ENCODE data around the gene EHBP1L1. TPM values are rescaled to one million over a fixed set of nuclear protein-coding genes. Genes with fewer than 3 reads are reported as not detected.
A peak's percentile ranks its signal among the peaks of the same experiment; 100 is the strongest.

Gene EHBP1L1
- total RNA-seq, 1 donor from 2014 or later: 168 TPM

DNA sequence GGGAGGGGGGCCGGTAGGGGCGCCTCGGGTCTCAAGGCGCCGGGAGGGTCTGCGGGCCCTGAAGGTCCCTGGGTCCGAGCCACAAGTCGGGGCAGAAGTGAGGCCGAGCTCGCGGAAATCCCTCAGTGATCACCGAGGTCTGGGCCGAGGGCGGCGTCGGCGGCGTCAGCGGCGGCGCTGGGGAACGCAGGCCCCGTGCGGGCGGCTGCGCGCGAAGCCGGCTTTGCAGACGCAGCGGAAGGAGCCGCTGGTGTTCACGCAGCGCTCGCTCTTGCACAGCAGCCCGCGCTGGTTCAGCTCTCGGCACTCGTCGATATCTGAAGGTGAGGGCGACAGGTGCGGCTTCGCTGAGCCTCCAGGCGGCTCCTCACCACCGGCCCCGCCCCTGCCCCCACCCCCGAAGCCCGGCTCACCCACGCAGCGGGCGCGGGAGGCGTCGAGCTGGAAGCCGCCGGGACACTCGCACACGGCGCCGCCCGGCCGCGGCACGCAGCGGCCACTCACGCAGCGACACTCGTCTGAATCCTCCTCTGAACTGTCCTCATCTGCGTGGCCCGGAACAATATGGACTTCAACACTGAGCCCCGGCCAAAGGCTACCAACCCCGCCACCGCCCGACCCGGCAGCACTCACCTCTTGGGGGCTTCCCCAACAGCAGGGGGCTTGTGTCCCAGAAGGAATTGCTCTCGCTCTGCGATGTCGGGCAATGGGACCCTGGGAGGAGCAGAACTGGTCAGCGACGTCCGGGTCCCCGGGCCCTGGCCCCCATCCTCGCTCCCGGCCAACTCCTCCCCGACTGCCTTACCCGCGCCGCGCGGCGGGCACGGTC is 36.7 kb upstream of the EHBP1L1 start:
- Mint-ChIP-seq H3K27me3 (ENCODE audit: insufficient read depth) (no peaks in the 10 kb centered on the region), H3K9me3 (no peaks in the 10 kb centered on the region), H3K27ac (no peak overlapping the region), H3K4me3 (no peak overlapping the region), H3K36me3 (ENCODE audit: low read depth) (peaks cover 12% of the 10 kb centered on the region), H3K4me1 (ENCODE audit: low read depth) (peaks cover 14% of the 10 kb centered on the region)
- intact Hi-C loops (cut with micrococcal nuclease): no loop called here
- no peak for DNase-seq (ENCODE audit: low spot score)

DNA sequence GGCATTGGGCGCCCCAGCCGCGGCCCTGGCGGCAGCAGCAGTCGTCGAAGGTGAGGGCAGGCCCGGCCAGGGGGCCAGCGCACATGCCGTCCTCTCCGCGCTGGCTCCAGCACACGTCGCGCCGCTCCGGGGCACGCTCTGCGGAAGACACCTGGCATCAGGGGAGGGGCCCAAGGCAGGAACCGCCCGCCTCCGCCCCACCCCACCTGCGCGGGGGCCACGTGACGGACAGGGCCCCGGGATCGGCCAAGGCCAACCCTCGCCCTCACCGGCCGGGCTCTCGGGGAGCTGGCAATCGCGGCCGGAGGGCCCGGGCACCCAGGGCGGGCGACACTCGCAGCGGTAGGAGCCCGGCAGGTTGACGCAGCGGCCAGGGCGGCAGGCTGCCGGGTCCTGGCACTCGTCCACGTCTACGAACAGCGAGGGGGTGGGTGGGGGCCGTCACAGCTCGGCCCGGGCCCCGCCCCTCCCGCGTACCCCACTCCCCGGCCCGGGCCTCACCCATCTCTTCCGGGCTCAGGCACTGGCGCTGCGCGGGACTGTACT is 36.0 kb upstream of the EHBP1L1 start:
- Mint-ChIP-seq H3K4me1 (ENCODE audit: low read depth) (peaks cover 21% of the 10 kb centered on the region), H3K27ac (peak overlapping the region; percentile 88), H3K9me3 (no peaks in the 10 kb centered on the region), H3K27me3 (ENCODE audit: insufficient read depth) (no peaks in the 10 kb centered on the region), H3K36me3 (ENCODE audit: low read depth) (peaks cover 14% of the 10 kb centered on the region), H3K4me3 (peak overlapping the region; percentile 85)
- intact Hi-C loops (cut with micrococcal nuclease): loop anchor here (1.0 to 2.0 kb wide), 8 partner anchors 13 to 123 kb away; partner anchors contain the start of genes PCNX3, RELA, SCYL1 and ZNRD2
- DNase-seq (ENCODE audit: low spot score): no peak

DNA sequence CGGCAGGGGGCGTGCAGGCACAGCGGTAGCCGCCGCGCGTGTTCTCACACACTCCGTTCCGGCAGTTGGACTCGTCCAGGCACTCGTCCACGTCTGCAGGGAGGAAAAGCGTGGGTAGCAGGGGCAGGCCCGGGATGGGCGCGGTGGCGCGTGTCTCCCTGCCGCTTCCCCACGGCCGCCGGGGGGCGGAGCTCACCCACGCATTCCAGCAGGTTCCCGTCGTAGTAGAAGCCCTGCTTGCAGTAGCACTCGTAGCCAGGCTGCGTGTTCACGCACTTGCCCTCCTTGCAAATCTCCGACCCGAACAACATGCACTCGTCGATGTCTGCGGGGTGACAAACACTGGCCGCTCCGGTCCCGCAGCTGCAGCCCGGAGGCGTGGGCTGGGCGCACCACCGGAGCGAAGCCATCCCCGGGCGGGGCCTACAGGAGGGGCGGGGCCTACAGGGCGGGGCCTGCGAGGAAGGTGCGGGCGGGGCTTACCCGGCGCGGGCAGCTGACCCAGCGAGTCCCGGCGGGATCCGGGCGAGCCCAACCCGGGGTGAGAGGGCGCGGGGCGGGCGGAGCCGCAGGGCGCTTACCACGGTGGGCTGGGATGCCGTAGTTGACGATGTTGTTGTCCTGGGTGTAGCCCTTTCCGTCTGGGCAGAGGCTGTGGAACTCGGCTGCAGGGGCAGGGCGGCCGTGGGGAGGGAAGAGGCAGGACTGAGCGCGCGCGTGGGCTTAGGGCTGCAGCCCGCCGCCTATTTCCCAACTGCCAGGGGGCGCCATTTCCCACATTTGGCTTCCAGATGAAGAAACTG is 35.4 kb upstream of the EHBP1L1 start:
- peaks cover 28% of the 10 kb centered on the region for H3K4me1 Mint-ChIP-seq (ENCODE audit: low read depth)
- H3K27ac Mint-ChIP-seq: peak overlapping the region; percentile 88
- no peaks in the 10 kb centered on the region for H3K27me3 Mint-ChIP-seq (ENCODE audit: insufficient read depth)
- intact Hi-C loops (cut with micrococcal nuclease): loop anchor here (1.0 to 2.0 kb wide), 8 partner anchors 13 to 122 kb away; partner anchors contain the start of genes PCNX3, RELA, SCYL1 and ZNRD2
- peaks cover 20% of the 10 kb centered on the region for H3K36me3 Mint-ChIP-seq (ENCODE audit: low read depth)
- peak; percentile 86 for DNase-seq (ENCODE audit: low spot score)
- peak overlapping the region; percentile 85 for H3K4me3 Mint-ChIP-seq
- H3K9me3 Mint-ChIP-seq: no peaks in the 10 kb centered on the region

DNA sequence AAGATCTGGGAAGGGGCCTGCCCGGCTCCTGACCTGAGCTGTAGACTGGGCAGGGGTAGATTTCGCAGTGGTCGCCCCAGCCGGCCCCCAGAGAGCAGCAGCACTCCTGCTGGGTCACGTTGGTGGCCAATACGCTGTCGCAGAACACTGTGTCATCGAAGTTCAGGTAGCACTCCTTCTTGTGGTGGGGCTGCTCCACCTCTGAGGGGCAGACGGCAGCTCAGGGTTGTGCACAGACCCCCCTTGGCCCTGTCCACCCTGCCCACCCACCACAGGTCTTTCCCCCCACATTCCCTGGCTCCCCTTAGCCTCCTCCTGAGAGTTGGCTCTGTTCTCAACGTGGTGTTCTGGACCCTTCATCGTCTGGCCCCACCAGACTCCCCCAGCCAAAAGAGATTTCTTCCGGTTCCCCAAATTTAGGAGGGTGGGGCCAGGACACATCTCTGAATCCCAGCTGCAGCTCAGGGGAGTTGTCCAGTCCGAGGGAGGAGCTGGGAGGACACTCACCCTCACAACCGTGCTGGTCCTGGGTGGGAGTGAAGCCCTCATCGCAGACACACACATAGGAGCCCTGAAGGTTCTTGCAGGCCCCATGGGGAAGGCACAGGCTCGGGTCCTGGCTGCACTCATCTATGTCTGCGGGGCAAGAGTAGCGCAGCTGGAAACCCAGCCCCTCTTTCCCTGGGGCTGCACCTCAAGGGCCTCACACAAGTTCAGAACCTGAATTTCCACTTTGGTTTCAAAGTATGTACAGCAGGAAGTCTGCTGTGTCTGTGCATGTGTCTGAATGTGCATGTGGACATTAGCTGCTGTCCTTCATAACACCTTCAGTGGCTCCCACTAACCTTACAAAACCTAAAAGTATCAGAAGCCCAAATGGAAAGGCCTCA is 34.5 kb upstream of the EHBP1L1 start:
- Mint-ChIP-seq H3K27me3 (ENCODE audit: insufficient read depth) (no peaks in the 10 kb centered on the region), H3K27ac (peak overlapping the region; percentile 81), H3K9me3 (no peaks in the 10 kb centered on the region), H3K4me3 (peak overlapping the region; percentile 85), H3K36me3 (ENCODE audit: low read depth) (peaks cover 24% of the 10 kb centered on the region), H3K4me1 (ENCODE audit: low read depth) (peaks cover 35% of the 10 kb centered on the region)
- intact Hi-C loops (cut with micrococcal nuclease): loop anchor here (2.0 kb wide), 1 partner anchor 121 kb away; the partner anchor contains the start of gene RELA
- no peak for DNase-seq (ENCODE audit: low spot score)

DNA sequence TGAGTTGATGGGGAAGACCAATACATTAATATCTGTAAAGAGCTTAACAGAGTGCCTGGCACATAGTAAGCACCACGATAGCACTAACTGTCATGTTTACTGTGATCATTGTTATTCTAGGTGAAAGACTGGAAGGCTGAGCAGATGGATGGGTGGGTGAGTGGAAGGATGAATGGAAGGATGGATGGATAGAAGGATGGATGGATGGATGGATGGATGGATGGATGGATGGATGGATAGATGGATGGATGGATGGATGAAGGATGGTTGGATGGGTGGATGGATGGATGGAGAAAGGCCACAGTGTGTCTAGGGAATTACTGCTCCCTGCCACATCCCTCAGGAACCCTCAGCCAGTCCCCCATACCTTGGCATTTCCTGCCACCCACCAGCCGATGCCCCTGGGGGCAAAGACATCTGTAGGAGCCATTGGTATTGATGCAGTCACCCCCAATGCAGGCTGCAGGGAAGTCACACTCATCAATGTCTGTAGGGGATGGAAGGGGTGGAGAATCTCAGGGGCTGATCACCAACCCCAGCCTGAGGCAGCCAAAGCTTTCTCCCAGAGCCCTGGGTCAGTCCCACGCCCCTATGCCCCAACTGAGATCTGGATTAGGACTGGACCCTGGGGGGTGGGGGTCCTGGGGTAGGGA is 33.0 kb upstream of the EHBP1L1 start:
- Mint-ChIP-seq H3K36me3 (ENCODE audit: low read depth) (peaks cover 24% of the 10 kb centered on the region), H3K27me3 (ENCODE audit: insufficient read depth) (no peaks in the 10 kb centered on the region), H3K4me3 (no peak overlapping the region), H3K27ac (no peak overlapping the region), H3K4me1 (ENCODE audit: low read depth) (peaks cover 36% of the 10 kb centered on the region), H3K9me3 (no peaks in the 10 kb centered on the region)
- no peak for DNase-seq (ENCODE audit: low spot score)
- intact Hi-C loops (cut with micrococcal nuclease): no loop called here

DNA sequence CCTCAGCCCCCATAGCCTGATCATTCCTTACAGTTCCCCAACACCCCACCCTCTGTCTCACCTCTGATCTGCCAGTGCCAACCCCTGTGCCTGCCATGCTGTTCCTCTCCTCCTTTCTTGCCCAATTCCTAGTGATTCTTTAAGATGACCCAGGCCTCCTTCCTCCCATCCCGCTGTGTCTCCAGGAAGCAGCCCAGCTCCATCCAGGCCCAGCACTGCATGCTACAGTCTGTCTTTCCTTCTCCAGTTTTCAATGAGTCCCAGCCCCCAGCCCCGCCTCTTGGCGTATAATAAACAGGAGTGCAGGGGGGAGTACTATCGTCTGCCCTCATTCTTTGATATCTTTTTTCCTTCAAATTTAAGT is 30.0 kb upstream of the EHBP1L1 start:
- peaks cover 45% of the 10 kb centered on the region for H3K4me1 Mint-ChIP-seq (ENCODE audit: low read depth)

DNA sequence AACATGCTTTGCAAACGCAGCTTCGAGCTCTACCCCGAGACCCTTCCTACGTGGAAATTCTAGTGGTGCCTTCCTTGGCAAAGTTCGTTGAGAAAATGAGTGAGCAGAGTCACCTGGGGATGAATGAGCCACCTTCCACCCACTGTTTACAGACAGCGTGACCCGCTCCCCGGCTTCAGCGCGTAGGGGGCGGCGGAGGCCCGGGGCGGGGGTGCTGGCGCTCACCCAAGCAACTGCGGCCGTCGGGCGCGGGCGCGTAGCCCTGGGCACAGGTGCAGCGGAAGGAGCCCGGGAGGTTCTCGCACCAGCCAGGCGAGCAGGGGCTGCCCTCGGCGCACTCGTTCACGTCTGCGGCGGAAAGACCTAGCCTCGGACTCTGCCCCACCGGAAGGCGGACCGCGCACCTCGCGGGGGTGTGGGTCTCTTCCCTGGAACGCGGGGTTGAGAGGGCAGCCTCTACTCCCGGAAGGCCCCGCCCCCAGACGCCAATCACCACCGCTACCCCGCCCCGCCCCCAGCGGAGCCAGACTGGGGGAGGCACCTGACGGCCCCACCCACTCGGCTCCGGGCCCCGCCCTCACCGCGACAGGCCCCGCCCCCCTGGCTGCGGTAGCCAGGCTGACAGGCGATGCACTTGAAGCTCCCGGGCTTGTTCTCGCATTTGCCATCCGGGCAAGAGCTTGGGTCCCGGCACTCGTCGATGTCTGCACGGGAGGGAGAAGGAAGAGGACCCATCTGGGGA is 29.5 kb upstream of the EHBP1L1 start:
- Mint-ChIP-seq H3K4me1 (ENCODE audit: low read depth) (peaks cover 44% of the 10 kb centered on the region), H3K4me3 (peak overlapping the region; percentile 76), H3K27ac (peak overlapping the region; percentile 79), H3K27me3 (ENCODE audit: insufficient read depth) (no peaks in the 10 kb centered on the region), H3K9me3 (no peaks in the 10 kb centered on the region), H3K36me3 (ENCODE audit: low read depth) (peaks cover 39% of the 10 kb centered on the region)
- intact Hi-C loops (cut with micrococcal nuclease): loop anchor here (1.0 kb wide), 3 partner anchors 21 to 42 kb away; partner anchors contain the start of genes SCYL1 and ZNRD2
- peak; percentile 96 for DNase-seq (ENCODE audit: low spot score)

More for the DNA sequence above, 30.0 kb upstream of the EHBP1L1 start:
- no peaks in the 10 kb centered on the region for H3K27me3 Mint-ChIP-seq (ENCODE audit: insufficient read depth)
- no peak for DNase-seq (ENCODE audit: low spot score)
- intact Hi-C loops (cut with micrococcal nuclease): loop anchor here (1.0 kb wide), 3 partner anchors 21 to 42 kb away; partner anchors contain the start of genes SCYL1 and ZNRD2
- H3K27ac Mint-ChIP-seq: peak overlapping the region; percentile 53
- no peaks in the 10 kb centered on the region for H3K9me3 Mint-ChIP-seq
- peak overlapping the region; percentile 70 for H3K4me3 Mint-ChIP-seq
- peaks cover 38% of the 10 kb centered on the region for H3K36me3 Mint-ChIP-seq (ENCODE audit: low read depth)

DNA sequence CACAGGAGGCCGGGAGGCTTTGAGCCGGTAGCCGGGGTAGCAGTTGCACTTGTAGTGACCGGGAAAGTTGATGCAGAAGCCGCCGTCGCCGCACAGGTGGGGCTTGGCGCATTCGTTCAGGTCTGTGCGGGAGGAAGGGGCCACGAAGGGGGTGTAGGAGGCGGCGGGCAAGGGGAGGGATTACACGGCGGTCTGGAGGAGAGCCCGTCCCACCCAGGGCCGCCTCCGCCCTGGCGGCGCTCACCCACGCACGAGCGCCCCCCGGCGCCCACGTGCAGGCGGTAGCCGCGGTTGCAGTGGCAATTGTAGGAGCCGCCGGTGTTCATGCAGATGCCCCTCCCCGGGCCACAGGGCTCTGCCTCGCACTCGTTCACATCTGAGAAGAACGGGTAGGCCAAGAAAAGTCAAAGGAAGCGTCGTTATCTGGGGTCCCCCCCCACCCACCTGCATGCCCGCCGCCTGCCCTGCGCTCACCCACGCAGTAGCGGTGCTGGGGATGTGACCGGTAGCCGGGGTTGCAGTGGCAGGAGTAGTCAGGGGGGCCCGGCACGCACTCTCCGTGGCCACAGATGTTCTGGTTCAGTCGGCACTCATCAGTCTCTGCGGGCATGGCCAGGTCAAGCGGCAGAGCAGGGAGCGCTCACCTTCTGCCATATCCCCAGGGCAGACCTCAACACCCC is 28.3 kb upstream of the EHBP1L1 start:
- H3K9me3 Mint-ChIP-seq: no peaks in the 10 kb centered on the region
- no peak overlapping the region for H3K27ac Mint-ChIP-seq
- no peak for DNase-seq (ENCODE audit: low spot score)
- H3K4me3 Mint-ChIP-seq: peak overlapping the region; percentile 8
- intact Hi-C loops (cut with micrococcal nuclease): no loop called here
- H3K4me1 Mint-ChIP-seq (ENCODE audit: low read depth): peaks cover 48% of the 10 kb centered on the region
- H3K36me3 Mint-ChIP-seq (ENCODE audit: low read depth): peaks cover 50% of the 10 kb centered on the region
- H3K27me3 Mint-ChIP-seq (ENCODE audit: insufficient read depth): no peaks in the 10 kb centered on the region

DNA sequence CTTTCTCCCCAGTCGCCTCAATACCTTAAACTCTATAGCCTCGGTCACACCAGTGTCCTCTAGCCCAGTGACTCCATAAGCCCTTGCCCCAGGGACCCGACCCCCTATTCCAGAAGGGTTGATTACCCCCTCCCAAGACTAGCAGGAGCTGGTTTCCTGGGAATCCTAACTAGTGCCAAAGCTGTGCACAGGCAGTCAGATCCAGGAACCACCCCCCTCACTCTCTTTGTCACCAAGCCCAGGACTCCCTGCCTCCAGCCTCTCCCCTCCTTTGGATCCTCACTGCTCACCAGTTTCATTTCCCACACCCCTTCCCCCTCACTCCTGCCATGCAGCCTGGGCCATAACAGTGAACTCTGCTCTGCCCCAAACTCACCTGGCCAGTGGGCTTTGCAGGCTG is 27.5 kb upstream of the EHBP1L1 start:
- H3K4me3 Mint-ChIP-seq: peak overlapping the region; percentile 8
- H3K27ac Mint-ChIP-seq: peak overlapping the region; percentile 83
- DNase-seq (ENCODE audit: low spot score): no peak
- H3K9me3 Mint-ChIP-seq: no peaks in the 10 kb centered on the region
- H3K27me3 Mint-ChIP-seq (ENCODE audit: insufficient read depth): no peaks in the 10 kb centered on the region
- intact Hi-C loops (cut with micrococcal nuclease): no loop called here
- peaks cover 49% of the 10 kb centered on the region for H3K36me3 Mint-ChIP-seq (ENCODE audit: low read depth)
- peaks cover 50% of the 10 kb centered on the region for H3K4me1 Mint-ChIP-seq (ENCODE audit: low read depth)

DNA sequence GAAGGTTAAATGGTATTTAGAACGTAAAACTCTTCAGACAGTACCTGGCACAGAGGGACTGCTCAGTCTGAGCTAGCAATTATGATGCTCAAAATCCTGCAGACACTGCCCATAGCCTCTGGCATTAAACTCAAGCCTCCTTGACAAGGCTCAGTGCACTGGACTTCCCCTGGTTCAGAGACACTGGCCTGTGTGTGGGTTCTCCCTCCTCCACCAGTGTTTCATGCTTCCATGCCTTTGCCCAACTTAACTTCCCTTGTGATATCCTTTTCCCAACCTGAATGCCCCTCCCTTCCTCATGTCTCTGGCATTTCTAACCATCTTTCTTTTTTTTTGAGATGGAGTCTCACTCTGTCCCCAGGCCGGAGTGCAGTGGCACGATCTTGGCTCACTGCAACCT is 26.8 kb upstream of the EHBP1L1 start:
- intact Hi-C loops (cut with micrococcal nuclease): no loop called here
- H3K9me3 Mint-ChIP-seq: no peaks in the 10 kb centered on the region
- H3K4me1 Mint-ChIP-seq (ENCODE audit: low read depth): peaks cover 48% of the 10 kb centered on the region
- no peaks in the 10 kb centered on the region for H3K27me3 Mint-ChIP-seq (ENCODE audit: insufficient read depth)
- H3K36me3 Mint-ChIP-seq (ENCODE audit: low read depth): peaks cover 47% of the 10 kb centered on the region
- H3K4me3 Mint-ChIP-seq: no peak overlapping the region
- H3K27ac Mint-ChIP-seq: peak overlapping the region; percentile 27
- DNase-seq (ENCODE audit: low spot score): no peak
